ENCODE results near the gene ACTL10.

DNA sequence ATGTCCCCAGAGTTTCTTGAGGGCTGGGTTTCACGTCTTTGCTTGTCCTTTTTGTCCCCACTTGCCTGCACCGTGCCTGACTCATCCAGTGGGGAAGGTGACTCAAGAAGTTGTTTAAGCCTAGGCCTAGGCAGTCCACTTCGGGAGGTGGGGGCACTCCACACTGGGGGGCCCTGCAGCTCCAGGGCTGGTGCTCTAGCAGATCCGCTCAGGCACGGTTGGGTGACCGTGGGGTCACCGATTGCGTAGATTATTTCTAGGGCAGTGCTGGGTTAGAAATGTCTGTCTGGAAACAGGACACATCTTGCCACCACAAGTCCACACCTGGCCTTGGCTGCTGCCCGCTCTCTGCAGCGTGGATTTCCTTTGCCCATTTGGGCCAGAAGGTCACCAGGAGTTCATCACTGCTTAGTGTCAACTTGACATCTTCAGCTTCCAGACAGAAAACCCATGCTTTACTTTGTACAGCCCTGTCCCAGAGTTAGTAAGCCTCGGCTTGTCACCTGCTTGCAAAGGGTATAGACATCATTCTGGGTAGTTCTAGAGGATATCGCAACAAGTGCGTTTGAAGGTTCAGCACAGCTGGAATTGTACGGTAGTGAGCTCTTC is 18.2 kb upstream of the ACTL10 start:
- TF ChIP-seq, protein P1, sequence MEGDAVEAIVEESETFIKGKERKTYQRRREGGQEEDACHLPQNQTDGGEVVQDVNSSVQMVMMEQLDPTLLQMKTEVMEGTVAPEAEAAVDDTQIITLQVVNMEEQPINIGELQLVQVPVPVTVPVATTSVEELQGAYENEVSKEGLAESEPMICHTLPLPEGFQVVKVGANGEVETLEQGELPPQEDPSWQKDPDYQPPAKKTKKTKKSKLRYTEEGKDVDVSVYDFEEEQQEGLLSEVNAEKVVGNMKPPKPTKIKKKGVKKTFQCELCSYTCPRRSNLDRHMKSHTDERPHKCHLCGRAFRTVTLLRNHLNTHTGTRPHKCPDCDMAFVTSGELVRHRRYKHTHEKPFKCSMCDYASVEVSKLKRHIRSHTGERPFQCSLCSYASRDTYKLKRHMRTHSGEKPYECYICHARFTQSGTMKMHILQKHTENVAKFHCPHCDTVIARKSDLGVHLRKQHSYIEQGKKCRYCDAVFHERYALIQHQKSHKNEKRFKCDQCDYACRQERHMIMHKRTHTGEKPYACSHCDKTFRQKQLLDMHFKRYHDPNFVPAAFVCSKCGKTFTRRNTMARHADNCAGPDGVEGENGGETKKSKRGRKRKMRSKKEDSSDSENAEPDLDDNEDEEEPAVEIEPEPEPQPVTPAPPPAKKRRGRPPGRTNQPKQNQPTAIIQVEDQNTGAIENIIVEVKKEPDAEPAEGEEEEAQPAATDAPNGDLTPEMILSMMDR (conservative IDR thresholded peaks at IDR 0.05 in 1 of 2, IDR thresholded peaks at IDR 0.05 in 1 of 2; ENCODE audit: extremely low read depth in 1 of 2, insufficient read depth in 1 of 2, low read depth in 1 of 2, low read length in 2 of 2) = no peak
- no peak for TF ChIP-seq EZH2 (IDR thresholded peaks at IDR 0.05; ENCODE audit: borderline replicate concordance, low read length)

All from mammary epithelial cell (primary cell).